Prostate gland (tissue), 2 donors: ENCODE measurements around the gene LGR6.

ENCODE experiments used
- CTCF ChIP-seq, 4 experiments: fragments of 200-600 bp in 2 of 4; fragments of 450-650 bp in 2 of 4; sonication (generic) in 2 of 4; IDR thresholded peaks; 1 replicate in 3 of 4; 2 replicates in 1 of 4; pipeline ENCODE4 v1.5.1; 2016 to 2019; ENCODE audit warnings: antibody characterized with exemption in 4 of 4, mild to moderate bottlenecking in 2 of 4, moderate library complexity in 2 of 4
- POLR2A ChIP-seq: fragments of 450-650 bp; IDR thresholded peaks from one replicate; pipeline ENCODE4 v1.6.1; 2016; ENCODE audit warnings: antibody characterized with exemption, mild to moderate bottlenecking

- TF ChIP-seq CTCF (IDR thresholded peaks at IDR 0.05) (no peak), POLR2A (no peak)
Measured at GRCh38 chr1:202240956-202241355, 47.4 kb downstream of the LGR6 start.
